Neural progenitor cell (in vitro differentiated cells): Measurements from ENCODE around the gene MAPRE2. TPM values are rescaled to one million over a fixed set of nuclear protein-coding genes. Genes with fewer than 3 reads are reported as not detected.

Source experiments
- DNase-seq: peaks from one replicate; pipeline ENCODE4 v3.0.0-alpha.2; 2016; ENCODE audit warnings: low spot score
- H2AFZ ChIP-seq: fragments of 200-600 bp; sonication (generic); replicated peaks from 2 replicates; pipeline ENCODE4 v1.6.1; 2016; ENCODE audit warnings: antibody characterized with exemption
- H3F3A ChIP-seq: fragments of 200-600 bp; sonication (generic); 2 replicates; pipeline ENCODE4 v1.6.1; 2016; ENCODE audit warnings: antibody characterized with exemption, low read depth
- H3K27ac ChIP-seq: fragments of 200-600 bp; sonication (generic); 2 replicates; pipeline ENCODE4 v1.5.1; 2016; ENCODE audit warnings: mild to moderate bottlenecking
- H3K27me3 ChIP-seq: fragments of 200-600 bp; sonication (generic); 2 replicates; pipeline ENCODE4 v1.6.1; 2016; ENCODE audit warnings: mild to moderate bottlenecking, moderate library complexity
- H3K36me3 ChIP-seq: fragments of 200-600 bp; sonication (generic); 2 replicates; pipeline ENCODE4 v1.5.1; 2016
- H3K4me1 ChIP-seq: fragments of 200-600 bp; sonication (generic); 2 replicates; pipeline ENCODE4 v1.6.1; 2016; ENCODE audit warnings: mixed run types
- H3K4me2 ChIP-seq: fragments of 200-600 bp; sonication (generic); 2 replicates; pipeline ENCODE4 v1.6.1; 2016
- H3K4me3 ChIP-seq: fragments of 200-600 bp; sonication (generic); 2 replicates; pipeline ENCODE4 v1.5.1; 2016
- H3K79me2 ChIP-seq: fragments of 200-600 bp; sonication (generic); 2 replicates; pipeline ENCODE4 v1.6.1; 2016; ENCODE audit warnings: low read depth
- H3K9ac ChIP-seq: fragments of 200-600 bp; sonication (generic); 2 replicates; pipeline ENCODE4 v1.6.1; 2016
- H3K9me3 ChIP-seq: fragments of 200-600 bp; sonication (generic); 2 replicates; pipeline ENCODE4 v1.5.1; 2016; ENCODE audit warnings: low read depth
- H4K20me1 ChIP-seq: fragments of 200-600 bp; sonication (generic); 2 replicates; pipeline ENCODE4 v1.6.1; 2016; ENCODE audit warnings: low read depth
- H3K27ac Mint-ChIP-seq: 3 replicates; pipeline ENCODE4 v1.8.0; 2021; ENCODE audit warnings: mixed read lengths
- H3K27me3 Mint-ChIP-seq: 2 replicates; pipeline ENCODE4 v1.8.0; 2022; ENCODE audit warnings: low read depth, mild to moderate bottlenecking, inconsistent platforms, moderate library complexity, mixed read lengths; ENCODE audit not compliant: insufficient read depth
- H3K36me3 Mint-ChIP-seq: 3 replicates; pipeline ENCODE4 v1.8.0; 2021; ENCODE audit warnings: mixed read lengths
- H3K4me1 Mint-ChIP-seq: 3 replicates; pipeline ENCODE4 v1.8.0; 2021; ENCODE audit warnings: mixed read lengths
- H3K4me3 Mint-ChIP-seq: 3 replicates; pipeline ENCODE4 v1.8.0; 2021; ENCODE audit warnings: mild to moderate bottlenecking, moderate library complexity, mixed read lengths
- H3K9me3 Mint-ChIP-seq: 3 replicates; pipeline ENCODE4 v1.8.0; 2020; ENCODE audit warnings: mixed read lengths
- EZH2 ChIP-seq: fragments of 200-600 bp; sonication (generic); IDR thresholded peaks from 2 replicates; pipeline ENCODE4 v1.6.1; 2017; ENCODE audit warnings: antibody characterized with exemption, mild to moderate bottlenecking, moderate library complexity
- EZH2phosphoT487 ChIP-seq: fragments of 200-600 bp; sonication (generic); IDR thresholded peaks from 2 replicates; pipeline ENCODE4 v1.6.1; 2017; ENCODE audit warnings: antibody characterized with exemption
- total RNA-seq: library from RNA; depleted of rRNA; stranded (reverse); fragments of >200 nt; gene quantifications from 2 replicates; pipeline ENCODE4 v1.2.3, GENCODE V29; 2015; ENCODE audit warnings: low replicate concordance
- TF ChIP-seq, protein P1 (sequence below): fragments of 200-600 bp; sonication (generic); IDR thresholded peaks from 2 replicates; pipeline ENCODE4 v1.5.1; 2017; ENCODE audit warnings: antibody characterized with exemption, mild to moderate bottlenecking

MAPRE2 gene
- total RNA-seq, 1 donor from 2014 or later = 34.6 TPM

- no peak for DNase-seq
- no peak overlapping the region for H3K27ac Mint-ChIP-seq
- no peaks in the 10 kb centered on the region for H3K27me3 Mint-ChIP-seq
- H3K4me3 ChIP-seq = no peak overlapping the region
- H3K36me3 ChIP-seq = no peaks in the 10 kb centered on the region
- H3F3A ChIP-seq = no peaks in the 10 kb centered on the region
- H3K27me3 ChIP-seq = no peaks in the 10 kb centered on the region
- no peaks in the 10 kb centered on the region for H4K20me1 ChIP-seq
- no peak overlapping the region for H3K9ac ChIP-seq
- TF ChIP-seq EZH2 (no peak), EZH2phosphoT487 (no peak)
- TF ChIP-seq, protein P1, sequence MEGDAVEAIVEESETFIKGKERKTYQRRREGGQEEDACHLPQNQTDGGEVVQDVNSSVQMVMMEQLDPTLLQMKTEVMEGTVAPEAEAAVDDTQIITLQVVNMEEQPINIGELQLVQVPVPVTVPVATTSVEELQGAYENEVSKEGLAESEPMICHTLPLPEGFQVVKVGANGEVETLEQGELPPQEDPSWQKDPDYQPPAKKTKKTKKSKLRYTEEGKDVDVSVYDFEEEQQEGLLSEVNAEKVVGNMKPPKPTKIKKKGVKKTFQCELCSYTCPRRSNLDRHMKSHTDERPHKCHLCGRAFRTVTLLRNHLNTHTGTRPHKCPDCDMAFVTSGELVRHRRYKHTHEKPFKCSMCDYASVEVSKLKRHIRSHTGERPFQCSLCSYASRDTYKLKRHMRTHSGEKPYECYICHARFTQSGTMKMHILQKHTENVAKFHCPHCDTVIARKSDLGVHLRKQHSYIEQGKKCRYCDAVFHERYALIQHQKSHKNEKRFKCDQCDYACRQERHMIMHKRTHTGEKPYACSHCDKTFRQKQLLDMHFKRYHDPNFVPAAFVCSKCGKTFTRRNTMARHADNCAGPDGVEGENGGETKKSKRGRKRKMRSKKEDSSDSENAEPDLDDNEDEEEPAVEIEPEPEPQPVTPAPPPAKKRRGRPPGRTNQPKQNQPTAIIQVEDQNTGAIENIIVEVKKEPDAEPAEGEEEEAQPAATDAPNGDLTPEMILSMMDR = no peak
- no peaks in the 10 kb centered on the region for H3K9me3 Mint-ChIP-seq
- no peak overlapping the region for H3K27ac ChIP-seq
- no peaks in the 10 kb centered on the region for H3K4me1 Mint-ChIP-seq
- peaks cover 8% of the 10 kb centered on the region for H3K36me3 Mint-ChIP-seq
- H2AFZ ChIP-seq = no peak overlapping the region
- no peaks in the 10 kb centered on the region for H3K9me3 ChIP-seq
- no peak overlapping the region for H3K4me3 Mint-ChIP-seq
- H3K79me2 ChIP-seq = no peaks in the 10 kb centered on the region
- no peaks in the 10 kb centered on the region for H3K4me1 ChIP-seq
- H3K4me2 ChIP-seq = no peak overlapping the region
Observed at GRCh38 chr18:35085450-35086380, 44.5 kb downstream of the MAPRE2 start.

DNA sequence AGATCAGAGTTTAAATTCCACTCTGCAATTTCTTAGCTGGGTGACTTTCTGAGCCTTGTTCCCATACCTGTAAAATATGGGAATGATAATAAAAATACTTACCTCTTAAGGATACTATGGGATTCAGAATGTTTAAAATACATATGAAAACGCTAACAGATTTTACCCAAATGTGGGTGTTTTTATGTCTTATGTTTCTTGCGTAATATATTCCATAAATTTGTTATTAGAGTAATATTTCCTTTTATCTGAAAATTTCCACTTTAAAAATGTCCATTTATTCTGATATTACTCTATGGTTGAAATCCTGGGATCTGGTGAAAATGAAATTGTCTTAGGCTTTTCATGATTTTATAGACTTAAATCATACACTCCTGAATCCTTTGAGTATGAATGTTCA, 45.5 kb downstream of the MAPRE2 start:
- H3F3A ChIP-seq = no peaks in the 10 kb centered on the region
- H3K4me3 ChIP-seq = no peak overlapping the region
- no peaks in the 10 kb centered on the region for H3K79me2 ChIP-seq
- H3K9me3 ChIP-seq = no peaks in the 10 kb centered on the region
- Mint-ChIP-seq H3K27ac (no peak overlapping the region), H3K27me3 (no peaks in the 10 kb centered on the region), H3K9me3 (no peaks in the 10 kb centered on the region), H3K4me1 (no peaks in the 10 kb centered on the region), H3K4me3 (no peak overlapping the region), H3K36me3 (peaks cover 8% of the 10 kb centered on the region)
- H3K27me3 ChIP-seq = no peaks in the 10 kb centered on the region
- H3K27ac ChIP-seq = no peak overlapping the region
- H4K20me1 ChIP-seq = no peaks in the 10 kb centered on the region
- H3K4me2 ChIP-seq = no peak overlapping the region
- no peak overlapping the region for H2AFZ ChIP-seq
- TF ChIP-seq, protein P1 = no peak
- no peak for TF ChIP-seq EZH2phosphoT487
- TF ChIP-seq EZH2 = no peak
- no peaks in the 10 kb centered on the region for H3K36me3 ChIP-seq
- no peak overlapping the region for H3K9ac ChIP-seq
- no peaks in the 10 kb centered on the region for H3K4me1 ChIP-seq
- DNase-seq = no peak

DNA sequence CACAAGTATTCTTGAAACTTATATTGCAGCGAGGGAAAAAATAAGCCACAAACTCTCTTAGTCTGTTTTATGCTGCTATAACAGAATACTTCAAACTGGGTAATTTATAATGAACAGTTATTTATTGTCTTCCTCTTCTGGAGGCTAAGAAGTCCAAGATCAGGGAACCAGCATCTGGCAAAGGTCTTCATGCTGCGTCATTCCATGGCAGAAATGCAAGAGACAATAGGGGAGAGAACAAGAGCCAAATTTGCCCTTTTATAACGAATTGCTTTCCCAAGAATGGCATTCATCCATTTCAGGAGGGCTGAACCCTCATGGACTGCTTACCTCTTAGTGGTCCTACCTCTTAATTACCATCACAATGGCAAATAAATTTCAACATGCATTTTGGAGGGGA, 46.5 kb downstream of the MAPRE2 start:
- Histone ChIP-seq H3K4me1 (no peaks in the 10 kb centered on the region), H3K79me2 (no peaks in the 10 kb centered on the region), H3F3A (no peaks in the 10 kb centered on the region), H2AFZ (no peak overlapping the region), H3K9me3 (no peaks in the 10 kb centered on the region), H3K4me2 (no peak overlapping the region), H3K4me3 (no peak overlapping the region), H3K9ac (no peak overlapping the region), H4K20me1 (no peaks in the 10 kb centered on the region), H3K27me3 (no peaks in the 10 kb centered on the region), H3K27ac (no peak overlapping the region), H3K36me3 (no peaks in the 10 kb centered on the region)
- Mint-ChIP-seq H3K9me3 (no peaks in the 10 kb centered on the region), H3K27me3 (no peaks in the 10 kb centered on the region), H3K4me1 (no peaks in the 10 kb centered on the region), H3K27ac (no peak overlapping the region), H3K4me3 (no peak overlapping the region), H3K36me3 (peaks cover 5% of the 10 kb centered on the region)
- TF ChIP-seq EZH2phosphoT487 = no peak
- no peak for TF ChIP-seq EZH2
- TF ChIP-seq, protein P1 = no peak
- no peak for DNase-seq
